H1 (cell line): ENCODE data around the gene KRT4. TPM values are rescaled to one million over a fixed set of nuclear protein-coding genes. Genes with fewer than 3 reads are reported as not detected.
A peak's percentile ranks its signal among the peaks of the same experiment; 100 is the strongest.

ENCODE experiments used
- CTCF ChIA-PET: fragments of 300-600 bp; sonication (Branson Sonifier 250); formaldehyde crosslinking; loops from one replicate; lab custom pipeline; 2021; ENCODE audit not compliant: partially characterized antibody; lab: Charles Lee
- POLR2A ChIA-PET: fragments of 300-600 bp; sonication (Branson Sonifier 250); formaldehyde crosslinking; loops from one replicate; lab custom pipeline; 2021; ENCODE audit warnings: inconsistent platforms; ENCODE audit not compliant: partially characterized antibody; lab: Charles Lee
- DNase-seq, 2 experiments: peaks; one replicate each; pipeline versions ENCODE4 v3.0.0 to v3.0.0-alpha.2; 2010 to 2022; ENCODE audit warnings: low spot score in 2 of 2, low read depth in 1 of 2, mixed read lengths in 1 of 2
- FAIRE-seq: peaks from 2 replicates; lab custom pipeline; 2011; peaks lifted over from hg19 to GRCh38; lab: Jason Lieb, UNC
- H2AFZ ChIP-seq: 2 replicates; pipeline ENCODE4 v1.8.1; 2012; ENCODE audit warnings: low read length, inconsistent platforms
- H2AK5ac ChIP-seq: 2 replicates; pipeline ENCODE4 v1.6.1; 2013; ENCODE audit warnings: low read depth, low read length
- H2BK120ac ChIP-seq: replicated peaks from 2 replicates; pipeline ENCODE3; 2013; ENCODE audit warnings: low read depth, low read length, inconsistent platforms
- H2BK12ac ChIP-seq: 2 replicates; pipeline ENCODE4 v1.6.1; 2013; ENCODE audit warnings: low read depth, low read length
- H2BK15ac ChIP-seq: 2 replicates; pipeline ENCODE4 v1.6.1; 2013; ENCODE audit warnings: low read length
- H2BK20ac ChIP-seq: 2 replicates; pipeline ENCODE4 v1.6.1; 2013; ENCODE audit warnings: low read length
- H2BK5ac ChIP-seq: 2 replicates; pipeline ENCODE4 v1.6.1; 2013; ENCODE audit warnings: low read depth, low read length
- H3K14ac ChIP-seq: 2 replicates; pipeline ENCODE4 v1.6.1; 2013; ENCODE audit warnings: inconsistent platforms; ENCODE audit not compliant: insufficient read length
- H3K18ac ChIP-seq: 2 replicates; pipeline ENCODE4 v1.6.1; 2013; ENCODE audit warnings: low read length; ENCODE audit errors: extremely low read depth
- H3K23ac ChIP-seq: 2 replicates; pipeline ENCODE4 v1.6.1; 2013; ENCODE audit warnings: inconsistent platforms; ENCODE audit not compliant: insufficient read length
- H3K23me2 ChIP-seq: 2 replicates; pipeline ENCODE4 v1.6.1; 2013; ENCODE audit warnings: low read depth, low read length
- H3K27ac ChIP-seq: 2 replicates; pipeline ENCODE4 v1.6.1; 2011; ENCODE audit warnings: low read depth, low read length, inconsistent platforms
- H3K27me3 ChIP-seq, 4 experiments: replicated peaks in 1 of 4; 1 replicate in 1 of 4; 2 replicates in 3 of 4; pipeline versions ENCODE4 v1.6.1 to v1.8.1; 2011 to 2013; ENCODE audit warnings: low read length in 3 of 4, mild to moderate bottlenecking in 3 of 4, inconsistent platforms in 2 of 4, mixed read lengths in 2 of 4, moderate library complexity in 1 of 4; ENCODE audit not compliant: control insufficient read depth in 3 of 4, insufficient read depth in 3 of 4; ENCODE audit errors: extremely low read depth in 1 of 4
- H3K36me3 ChIP-seq, 4 experiments: 2 replicates each; pipeline versions ENCODE4 v1.6.1 to v1.8.1; 2011 to 2013; ENCODE audit warnings: mild to moderate bottlenecking in 4 of 4, low read length in 3 of 4, moderate library complexity in 2 of 4, control low read depth in 1 of 4, inconsistent platforms in 1 of 4; ENCODE audit not compliant: insufficient read depth in 4 of 4, control insufficient read depth in 2 of 4
- H3K4ac ChIP-seq: replicated peaks from 2 replicates; pipeline ENCODE3; 2013; ENCODE audit warnings: low read length, low read depth, mixed read lengths, inconsistent platforms; ENCODE audit not compliant: insufficient read length
- H3K4me1 ChIP-seq, 4 experiments: replicated peaks in 1 of 4; 1 replicate in 1 of 4; 2 replicates in 3 of 4; pipeline versions ENCODE4 v1.6.1 to v1.8.1; 2011 to 2013; ENCODE audit warnings: low read length in 3 of 4, inconsistent platforms in 2 of 4, mixed read lengths in 1 of 4; ENCODE audit not compliant: insufficient read depth in 4 of 4, control insufficient read depth in 3 of 4
- H3K4me2 ChIP-seq, 2 experiments: 2 replicates each; pipeline versions ENCODE4 v1.6.1 to v1.8.1; 2011 to 2013; ENCODE audit warnings: low read depth in 2 of 2, low read length in 2 of 2, control low read depth in 1 of 2, inconsistent platforms in 1 of 2, mild to moderate bottlenecking in 1 of 2; ENCODE audit not compliant: insufficient read depth in 1 of 2
- H3K4me3 ChIP-seq, 4 experiments: fragments of 200-600, 300-600 bp in 1 of 4; sonication (generic), shearing (Covaris generic), sonication (Bioruptor Twin) in 1 of 4; 2 replicates each; pipeline versions ENCODE4 v1.5.1 to v1.8.1; 2011 to 2016; ENCODE audit warnings: low read length in 4 of 4, low read depth in 3 of 4, control low read depth in 2 of 4, inconsistent platforms in 2 of 4, mild to moderate bottlenecking in 2 of 4, mixed read lengths in 1 of 4, moderate library complexity in 1 of 4; ENCODE audit not compliant: insufficient read depth in 2 of 4; ENCODE audit errors: extremely low read depth in 1 of 4
- H3K56ac ChIP-seq: replicated peaks from 2 replicates; pipeline ENCODE3; 2013; ENCODE audit warnings: low read depth, mild to moderate bottlenecking, mixed read lengths, low read length, inconsistent platforms; ENCODE audit not compliant: insufficient read length
- H3K79me1 ChIP-seq: 2 replicates; pipeline ENCODE4 v1.6.1; 2013; ENCODE audit warnings: low read depth, low read length, control low read depth
- H3K79me2 ChIP-seq, 2 experiments: 2 replicates each; pipeline versions ENCODE4 v1.6.1 to v1.8.1; 2012 to 2013; ENCODE audit warnings: low read length in 2 of 2, mild to moderate bottlenecking in 2 of 2, inconsistent platforms in 1 of 2; ENCODE audit not compliant: insufficient read depth in 2 of 2, control insufficient read depth in 1 of 2
- H3K9ac ChIP-seq, 4 experiments: replicated peaks in 1 of 4; 1 replicate in 1 of 4; 2 replicates in 3 of 4; pipeline versions ENCODE4 v1.6.1 to v1.8.1; 2011 to 2013; ENCODE audit warnings: low read depth in 3 of 4, low read length in 3 of 4, control low read depth in 2 of 4, mild to moderate bottlenecking in 2 of 4, moderate library complexity in 2 of 4, inconsistent platforms in 1 of 4; ENCODE audit errors: extremely low read depth in 1 of 4
- H3K9me3 ChIP-seq, 2 experiments: 2 replicates each; pipeline versions ENCODE4 v1.6.1 to v1.8.1; 2012 to 2013; ENCODE audit warnings: mild to moderate bottlenecking in 2 of 2, moderate library complexity in 2 of 2, control low read depth in 1 of 2, inconsistent platforms in 1 of 2, low read depth in 1 of 2, low read length in 1 of 2, mixed read lengths in 1 of 2; ENCODE audit not compliant: insufficient read depth in 2 of 2
- H4K20me1 ChIP-seq, 2 experiments: replicated peaks in 1 of 2; 2 replicates each; pipeline versions ENCODE3 to v1.8.1; 2011 to 2013; ENCODE audit warnings: inconsistent platforms in 2 of 2, low read length in 2 of 2, mild to moderate bottlenecking in 1 of 2; ENCODE audit not compliant: insufficient read depth in 2 of 2, control insufficient read depth in 1 of 2
- H4K5ac ChIP-seq: 2 replicates; pipeline ENCODE4 v1.6.1; 2013; ENCODE audit warnings: low read length, low read depth, mixed read lengths, inconsistent platforms; ENCODE audit not compliant: insufficient read length
- H4K8ac ChIP-seq: 2 replicates; pipeline ENCODE4 v1.8.0; 2013; ENCODE audit warnings: mild to moderate bottlenecking, moderate library complexity, low read length, inconsistent platforms; ENCODE audit not compliant: insufficient read depth; ENCODE audit errors: extremely low read depth
- H4K91ac ChIP-seq: replicated peaks from 2 replicates; pipeline ENCODE3; 2013; ENCODE audit warnings: low read length, mixed read lengths, inconsistent platforms; ENCODE audit not compliant: insufficient read length
- CREB1 ChIP-seq: IDR thresholded peaks from 2 replicates; pipeline ENCODE4 v1.6.1; 2012; ENCODE audit warnings: inconsistent platforms
- JUN ChIP-seq: IDR thresholded peaks from 2 replicates; pipeline ENCODE4 v1.6.1; 2011; ENCODE audit warnings: low read depth, mild to moderate bottlenecking, improper control_type of control experiment, low read length
- KDM1A ChIP-seq: fragments of 200-600, 300-600 bp; sonication (generic); IDR thresholded peaks from 2 replicates; pipeline ENCODE4 v1.7.1; 2016; ENCODE audit warnings: mild to moderate bottlenecking, low read length, borderline replicate concordance
- SAP30 ChIP-seq: fragments of 300-600 bp; sonication (generic); IDR thresholded peaks from 2 replicates; pipeline ENCODE4 v1.7.1; 2012; ENCODE audit warnings: low read length, moderate library complexity, mild to moderate bottlenecking, inconsistent platforms; ENCODE audit not compliant: insufficient read depth, insufficient replicate concordance
- SP1 ChIP-seq: IDR thresholded peaks from 2 replicates; pipeline ENCODE4 v1.6.1; 2011; ENCODE audit warnings: low read depth, low read length
- TBP ChIP-seq: IDR thresholded peaks from 2 replicates; pipeline ENCODE4 v1.6.1; 2011; ENCODE audit warnings: low read depth, low read length, improper control_type of control experiment
- TEAD4 ChIP-seq: IDR thresholded peaks from 2 replicates; pipeline ENCODE4 v1.6.1; 2012; ENCODE audit warnings: low read depth, low read length, inconsistent platforms, mixed read lengths
- YY1 ChIP-seq: IDR thresholded peaks from 2 replicates; pipeline ENCODE4 v1.6.1; 2011; ENCODE audit warnings: low read depth, mild to moderate bottlenecking, low read length
- WGBS, 2 experiments: shearing (Covaris generic) in 1 of 2; methylation state at CpG; one replicate each; pipeline versions ENCODE4 v1.1.6 to v1.1.7; 2013 to 2015; ENCODE audit warnings: low lambda C conversion rate in 2 of 2, mixed read lengths in 2 of 2, inconsistent platforms in 1 of 2, low coverage in 1 of 2, missing lambda C conversion rate in 1 of 2; ENCODE audit not compliant: insufficient replicate concordance in 2 of 2, insufficient coverage in 1 of 2, insufficient read length in 1 of 2; ENCODE audit errors: extremely low coverage in 1 of 2, missing lambda C conversion rate in 1 of 2; 5-methylcytosine and 5-hydroxymethylcytosine counted together
- polyA plus RNA-seq, 7 experiments: library from polyadenylated mRNA; depleted of rRNA in 3 of 7; stranded (reverse) in 5 of 7; unstranded in 2 of 7; fragments of >200 nt in 5 of 7; fragments of 200-250 nt in 2 of 7; gene quantifications; 1 replicate in 5 of 7; 2 replicates in 1 of 7; 4 replicates in 1 of 7; pipeline versions ENCODE4 v1.2.1 to v1.2.3, GENCODE V29; 2011 to 2013; ENCODE audit warnings: missing spikeins in 2 of 7, mixed read lengths in 2 of 7
- total RNA-seq: library from RNA; stranded (reverse); fragmentation: NEBNext Ultra II Directional; extraction: Animal tissue kit (Norgen Biotek cat#: 25700); gene quantifications from 2 replicates; pipeline ENCODE4 v1.2.1, GENCODE V29; 2021
- TF ChIP-seq, protein P1 (sequence below): IDR thresholded peaks from 2 replicates; pipeline ENCODE4 v1.6.1; 2012; ENCODE audit warnings: inconsistent platforms

Gene KRT4
- total and polyA plus RNA-seq, 2 of the 8 experiments (the other 6 are each of a cell fraction or from before 2014, with no cell fraction given) = not detected

GRCh38 chr12:52826611-52827498 lies 12.9 kb upstream of the KRT4 start:
- H3K79me1 ChIP-seq = no peaks in the 10 kb centered on the region
- H3K36me3 ChIP-seq = no peaks in the 10 kb centered on the region
- H3K23ac ChIP-seq = no peak overlapping the region
- no peak overlapping the region for H3K4me2 ChIP-seq
- H3K4me1 ChIP-seq = no peaks in the 10 kb centered on the region; a peak in 2 of 7 replicates
- no peak overlapping the region for H2BK15ac ChIP-seq
- peak overlapping the region; percentile 98; the same call in 1 of the 2 replicates for H2AK5ac ChIP-seq
- no peak overlapping the region for H3K27ac ChIP-seq
- no peak overlapping the region for H4K5ac ChIP-seq
- no peaks in the 10 kb centered on the region for H3K23me2 ChIP-seq
- TF ChIP-seq TBP = no peak
- no peak for TF ChIP-seq JUN
- no peak for TF ChIP-seq SAP30
- TF ChIP-seq YY1 = no peak
- peak; percentile 37; the same call in 1 of the 2 replicates for TF ChIP-seq SP1
- no peak for TF ChIP-seq CREB1
- TF ChIP-seq, protein P1, sequence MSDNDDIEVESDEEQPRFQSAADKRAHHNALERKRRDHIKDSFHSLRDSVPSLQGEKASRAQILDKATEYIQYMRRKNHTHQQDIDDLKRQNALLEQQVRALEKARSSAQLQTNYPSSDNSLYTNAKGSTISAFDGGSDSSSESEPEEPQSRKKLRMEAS = 0 out of 2 replicates have a peak, but pooled peaks have one; percentile 32
- peak; percentile 67 for TF ChIP-seq TEAD4
- no peak for TF ChIP-seq KDM1A
- H3K9ac ChIP-seq = no peak overlapping the region
- peak overlapping the region; percentile 3; the same call in 1 of the 2 replicates for H2BK5ac ChIP-seq
- no peaks in the 10 kb centered on the region for H4K20me1 ChIP-seq
- FAIRE-seq = no peak
- H2BK12ac ChIP-seq = peak overlapping the region; percentile 51
- H4K8ac ChIP-seq = no peak overlapping the region
- POLR2A ChIA-PET = no interaction called here
- CTCF ChIA-PET = interaction anchor here (1.2 to 3.7 kb wide), 4 partner anchors 21 to 120 kb away, joined by 3 to 13 read pairs (median 4); no protein-coding TSS in a partner anchor
- H3K4ac ChIP-seq = no peak overlapping the region
- H3K18ac ChIP-seq = no peak overlapping the region
- H2BK120ac ChIP-seq = no peak overlapping the region
- H3K9me3 ChIP-seq = no peaks in the 10 kb centered on the region
- peak overlapping the region; percentile 20 for H4K91ac ChIP-seq
- H2AFZ ChIP-seq = no peak overlapping the region
- H3K56ac ChIP-seq = no peak overlapping the region
- no peak overlapping the region for H3K14ac ChIP-seq
- H3K27me3 ChIP-seq = 0 out of 7 replicates have a peak, but pooled peaks cover 0 to 2% (median 0%) of the 10 kb centered on the region in 4 experiments
- H3K79me2 ChIP-seq = no peaks in the 10 kb centered on the region
- DNase-seq = no peak
- no peak overlapping the region for H3K4me3 ChIP-seq
- H2BK20ac ChIP-seq = 0 out of 2 replicates have a peak overlapping the region, but pooled peaks have one; percentile 34
- WGBS, 2 experiments = 94% methylated on average over 11 of the region's 11 CpGs; no CpG with 5 or more reads in 1 of the 2 experiments
